GM21360 (cell line): ENCODE results near the gene TTLL10.

ENCODE experiments used
- ATAC-seq: cut with Tn5 transposase; IDR thresholded peaks from one replicate; pipeline ENCODE4 v1.9.1; 2021; ENCODE audit warnings: mild to moderate bottlenecking, moderate library complexity; ENCODE audit not compliant: unreplicated experiment

The TTLL10 gene

DNA sequence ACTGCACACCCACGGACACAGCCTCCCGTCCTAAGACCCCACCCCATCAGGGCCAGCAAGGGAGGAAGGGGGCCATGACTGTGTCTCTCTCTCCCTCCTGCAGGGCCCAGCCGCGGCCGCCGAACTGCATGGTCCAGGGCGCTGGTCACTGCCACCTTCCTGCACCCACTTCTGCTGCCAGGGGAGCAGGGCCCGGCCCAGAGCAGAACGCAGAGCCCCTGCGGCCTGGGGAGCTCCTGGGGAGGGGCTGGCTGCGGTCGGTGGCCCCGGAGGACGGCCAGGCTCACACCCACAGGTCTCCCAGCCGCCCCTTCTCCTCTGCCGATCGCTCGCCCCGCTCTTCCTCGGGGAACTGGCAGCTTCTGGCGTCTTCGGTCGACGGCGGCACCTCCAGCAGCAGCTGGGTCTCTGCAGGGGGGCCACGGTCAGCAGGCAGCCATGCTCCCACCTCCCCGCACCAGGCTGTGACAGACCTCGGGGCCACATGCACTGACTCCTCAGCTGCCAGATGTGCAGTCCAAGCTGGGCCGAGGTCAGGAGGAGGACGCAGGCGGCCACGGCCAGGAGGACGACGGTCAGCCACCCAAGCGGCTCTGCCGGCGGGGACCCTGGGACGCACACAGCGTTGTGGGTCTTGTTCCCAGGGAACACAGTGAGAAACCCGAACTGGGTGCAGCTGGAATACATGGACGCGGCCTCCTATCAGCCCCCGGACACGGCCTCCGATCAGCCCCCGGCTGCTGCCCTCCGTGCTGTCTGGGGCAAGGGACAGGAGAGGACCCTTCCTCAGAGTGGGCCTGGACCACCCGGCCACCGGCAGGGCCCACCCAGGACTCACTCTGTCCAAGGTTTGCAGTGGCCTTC is 30.1 kb downstream of the TTLL10 start:
- no peak for ATAC-seq

- ATAC-seq, result no peak
Measured at GRCh38 chr1:1204425-1204920, 30.8 kb downstream of the TTLL10 start.

- ATAC-seq, result no peak
Measured at GRCh38 chr1:1204998-1205768, 31.5 kb downstream of the TTLL10 start.

- no peak for ATAC-seq
Measured at GRCh38 chr1:1205769-1206375, 32.2 kb downstream of the TTLL10 start.

DNA sequence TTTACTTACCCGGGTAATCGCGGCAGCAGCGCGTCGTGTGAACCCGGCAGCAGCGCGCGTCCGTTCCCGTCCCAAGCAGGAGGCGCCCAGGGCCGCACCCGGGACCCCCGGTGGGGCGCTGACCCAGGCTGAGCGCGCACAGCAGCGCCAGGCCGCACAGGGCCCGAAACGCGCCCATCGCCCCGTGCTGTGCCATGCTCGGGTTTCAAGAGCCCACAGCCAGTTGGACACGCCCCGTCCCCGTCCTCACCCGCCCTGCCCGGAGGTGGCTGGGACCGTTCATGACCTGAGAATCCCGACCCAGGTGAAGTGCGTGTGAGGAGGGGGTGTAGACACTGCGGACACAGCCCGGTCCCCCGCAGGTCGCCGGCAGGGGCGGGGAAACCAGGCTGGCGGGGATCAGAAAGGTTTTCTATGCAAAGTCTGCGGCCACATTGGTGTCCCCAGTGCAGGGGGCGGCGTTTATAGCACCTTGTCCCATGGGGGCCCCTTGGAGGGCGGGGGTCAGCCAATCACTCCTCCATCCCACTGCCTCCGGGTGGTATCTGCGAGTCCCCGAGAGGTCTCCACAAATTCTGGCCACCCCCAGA is 32.8 kb downstream of the TTLL10 start, which contains the start of gene TNFRSF18:
TSS of gene TNFRSF18 (minus strand) at position 217 of the 590 bp plus-strand sequence. CDS start at position 196, 21 bp downstream.
- ATAC-seq, result no peak

- ATAC-seq, result no peak
Measured at GRCh38 chr1:1206966-1207531, 33.4 kb downstream of the TTLL10 start.

GRCh38 chr1:1207571-1207892 is 33.9 kb downstream of the TTLL10 start:
- ATAC-seq, result no peak

DNA sequence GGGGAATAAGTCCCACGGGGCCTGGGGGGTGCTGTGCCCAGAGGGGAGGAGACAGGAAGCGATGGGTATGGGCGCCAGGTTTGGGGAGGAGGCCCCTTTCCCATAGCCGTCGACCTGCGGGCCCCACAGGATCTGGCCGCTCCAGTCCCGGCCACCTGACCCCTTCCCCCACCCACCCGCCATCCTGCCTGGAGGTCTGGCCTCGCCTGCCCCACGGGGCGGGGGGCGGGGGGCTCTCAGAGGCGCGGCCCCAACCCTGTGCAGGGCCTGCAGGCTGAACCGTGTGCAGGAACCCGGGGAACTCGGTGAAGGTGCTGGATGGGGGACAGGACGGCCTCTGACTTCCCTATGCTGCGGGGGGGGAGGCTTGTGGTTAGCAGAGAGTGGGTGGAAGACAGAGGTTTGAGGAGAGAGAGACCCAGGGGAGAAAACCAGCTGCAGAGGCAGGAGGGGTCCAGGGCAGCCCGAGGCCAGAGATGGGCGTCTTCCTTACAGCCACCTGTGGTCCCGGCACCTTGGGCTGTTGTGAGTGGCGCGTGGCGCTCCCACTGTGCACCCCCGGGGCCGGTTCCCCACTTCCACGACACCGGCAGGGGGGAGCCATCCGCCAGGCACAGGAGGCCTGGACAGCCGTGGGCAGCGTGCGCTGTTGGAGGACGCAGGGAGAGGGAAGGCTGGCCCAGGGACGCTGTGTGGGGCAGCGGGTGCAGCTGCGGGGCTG is 35.2 kb downstream of the TTLL10 start:
- no peak for ATAC-seq

GRCh38 chr1:1210726-1211540 is 37.3 kb downstream of the TTLL10 start:
- ATAC-seq, result no peak

DNA sequence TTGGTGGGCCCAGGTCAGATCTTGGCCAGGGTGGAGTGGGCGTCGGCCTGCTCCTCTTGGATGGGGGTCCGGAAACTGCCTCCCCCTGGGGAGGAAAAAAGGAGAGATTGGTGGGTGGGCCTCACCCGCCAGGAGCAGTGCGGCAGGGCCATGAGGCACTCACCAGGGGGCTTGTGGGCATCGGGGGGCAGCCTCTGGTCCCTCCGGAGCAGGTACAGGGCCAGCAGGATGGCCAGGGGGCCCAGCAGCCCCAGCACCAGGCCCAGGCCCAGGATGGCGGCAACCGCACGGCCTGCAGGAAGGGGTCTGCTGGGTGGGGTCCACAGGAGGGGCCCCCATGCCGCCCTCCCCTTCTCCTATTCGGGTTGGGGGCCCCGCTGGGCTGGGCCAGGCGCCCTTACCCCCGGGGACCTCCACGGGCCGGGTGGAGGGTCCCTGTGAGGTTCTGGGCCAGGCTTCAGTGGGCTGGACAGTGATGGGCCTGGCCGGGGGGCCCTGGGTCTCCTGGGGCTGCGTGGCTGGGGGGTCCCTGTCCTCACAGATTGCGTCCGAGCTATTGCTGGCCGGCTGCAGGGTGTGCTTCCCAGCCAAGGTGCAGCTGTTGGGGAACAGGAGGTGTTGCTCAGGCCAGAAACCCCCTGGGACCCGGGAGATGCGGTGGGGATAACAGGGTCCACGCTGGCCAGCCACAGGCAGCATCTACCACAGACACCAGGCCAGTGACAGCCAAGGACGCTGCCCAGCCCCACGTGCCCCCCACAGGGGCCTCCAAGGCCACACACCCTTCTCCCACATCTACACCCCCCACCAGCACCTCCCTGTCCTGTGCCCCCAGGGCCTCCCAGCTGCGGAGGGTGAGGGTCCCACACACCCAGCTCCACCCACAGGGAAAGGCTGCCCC is 38.1 kb downstream of the TTLL10 start:
- no peak for ATAC-seq

DNA sequence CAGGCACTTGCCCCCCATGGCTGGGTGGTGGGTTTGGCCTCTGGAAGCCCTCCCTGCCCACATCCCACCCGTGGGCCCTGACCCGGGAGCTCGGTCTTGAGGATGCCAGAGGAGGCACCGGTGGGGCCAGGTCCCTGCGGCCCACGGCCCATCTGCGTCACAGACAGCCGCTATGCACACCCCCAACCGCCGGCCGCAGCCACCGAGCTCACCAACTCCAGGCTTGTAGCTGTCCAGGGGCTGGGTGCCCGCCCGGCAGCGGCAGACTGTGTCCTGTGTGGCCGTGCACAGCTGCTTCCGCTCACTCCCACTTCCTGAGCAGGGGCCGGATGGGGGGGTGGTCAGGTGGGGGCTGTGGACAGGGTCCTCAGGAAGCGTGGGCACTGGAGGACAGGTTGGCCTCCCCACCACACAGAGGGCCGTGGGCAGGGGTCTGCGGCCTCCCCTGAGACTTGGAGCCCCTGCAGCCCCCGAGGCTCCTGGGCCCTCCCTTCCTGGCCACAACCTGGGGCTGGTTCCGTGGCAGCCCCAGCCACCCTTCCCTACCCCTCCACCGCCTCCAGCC is 39.2 kb downstream of the TTLL10 start:
- no peak for ATAC-seq

GRCh38 chr1:1213345-1214265 is 39.9 kb downstream of the TTLL10 start, which contains the start of gene TNFRSF4:
TNFRSF4 (minus strand) TSS chr1:1214153; CDS start chr1:1214127, 26 bp downstream.
- ATAC-seq, result no peak

GRCh38 chr1:1215080-1215676 is 41.5 kb downstream of the TTLL10 start:
- no peak for ATAC-seq

DNA sequence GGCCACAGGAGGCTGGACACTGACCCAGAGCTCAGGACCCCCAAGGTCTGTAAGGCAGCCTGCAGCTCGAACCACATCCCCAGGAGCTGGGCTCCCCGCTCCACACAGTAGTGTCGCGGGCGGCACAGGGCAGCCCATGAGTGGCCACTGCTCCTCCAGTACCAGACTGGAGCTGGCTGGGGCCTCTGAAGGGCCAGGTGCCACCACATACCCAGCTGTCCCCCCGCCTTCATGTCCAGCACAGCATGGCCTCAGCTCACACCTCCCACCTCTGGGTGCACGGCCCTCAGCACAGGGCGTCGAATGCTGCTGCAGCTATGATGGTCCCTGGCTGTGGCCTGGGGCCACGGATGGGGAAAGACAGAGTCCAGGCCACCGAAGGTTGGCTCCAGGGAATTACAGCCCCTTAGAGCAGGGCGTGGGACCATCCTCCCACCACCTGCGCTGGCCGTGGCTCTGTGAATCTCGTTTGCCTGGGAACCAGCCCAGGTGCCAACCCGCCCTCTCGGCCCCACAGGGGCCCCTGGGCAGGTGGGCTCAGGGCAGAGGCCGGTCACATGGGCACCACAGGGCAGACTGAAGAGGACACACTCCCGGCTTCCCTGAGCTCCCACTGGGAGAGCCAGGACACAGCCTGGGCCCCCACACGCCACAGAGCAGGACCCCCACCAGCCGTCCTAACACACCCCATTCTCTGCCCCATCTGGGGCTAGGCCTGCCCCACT is 42.4 kb downstream of the TTLL10 start:
- ATAC-seq, result no peak

DNA sequence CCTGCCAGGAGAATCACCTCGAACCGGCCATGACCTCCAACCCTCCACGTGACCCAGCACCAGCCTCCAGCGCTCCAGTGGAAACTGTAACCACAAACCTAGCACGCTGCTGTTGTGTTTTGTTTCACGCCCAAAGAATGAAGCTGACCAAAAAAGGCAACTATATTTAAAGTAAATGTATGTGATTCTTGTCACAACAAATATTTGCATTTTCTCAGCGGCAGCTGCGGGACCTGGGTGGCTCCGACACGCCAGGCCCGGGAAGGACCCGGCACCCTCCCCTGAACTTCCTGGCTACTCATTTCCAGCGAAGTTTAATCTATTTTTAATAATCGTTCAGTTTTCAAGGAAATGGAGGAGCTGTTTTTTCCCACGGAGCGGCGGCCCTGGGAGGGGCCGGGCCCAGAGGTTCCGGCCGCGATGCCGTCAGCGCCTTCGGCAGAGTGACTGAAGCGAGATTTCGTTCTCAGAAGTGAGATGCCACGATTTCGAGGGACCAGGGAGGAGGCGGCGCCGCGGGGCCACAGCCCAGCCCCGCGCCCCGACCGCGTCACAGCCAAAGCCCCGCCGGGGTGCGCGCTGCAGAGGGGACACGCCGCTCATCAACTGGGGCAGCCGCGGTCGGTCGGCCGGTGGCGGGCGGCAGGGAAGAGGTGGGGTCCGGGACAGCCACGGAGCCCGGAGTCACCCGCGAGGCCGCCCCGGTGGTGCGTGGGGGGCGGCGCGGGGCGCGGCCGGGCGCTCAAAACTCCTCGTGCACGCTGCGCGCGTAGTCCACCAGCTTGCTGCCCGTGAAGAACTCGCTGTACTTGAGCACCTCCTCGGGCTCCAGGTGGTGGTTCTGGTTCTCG is 43.3 kb downstream of the TTLL10 start:
- no peak for ATAC-seq
